Left ventricle myocardium inferior (tissue), 1 donor: ENCODE measurements around the gene GTPBP2. TPM values are rescaled to one million over a fixed set of nuclear protein-coding genes. Genes with fewer than 3 reads are reported as not detected.

Experiments used
- DNase-seq: peaks from one replicate; pipeline ENCODE4 v3.0.0-alpha.2; 2020
- H3K27ac ChIP-seq: fragments of 200-600 bp; replicated peaks from 2 replicates; pipeline ENCODE4 v1.8.0; 2021
- H3K27me3 ChIP-seq: fragments of 200-600 bp; 2 replicates; pipeline ENCODE4 v1.8.0; 2021; ENCODE audit warnings: low read depth
- H3K36me3 ChIP-seq: fragments of 200-600 bp; 2 replicates; pipeline ENCODE4 v1.8.0; 2021
- H3K4me1 ChIP-seq: fragments of 200-600 bp; 2 replicates; pipeline ENCODE4 v1.8.0; 2021
- H3K4me3 ChIP-seq: fragments of 200-600 bp; 2 replicates; pipeline ENCODE4 v1.8.0; 2021; ENCODE audit warnings: mild to moderate bottlenecking, moderate library complexity
- H3K9me3 ChIP-seq: fragments of 200-600 bp; replicated peaks from 2 replicates; pipeline ENCODE4 v1.8.0; 2021
- intact Hi-C: fragments of 100-400 bp; cut with micrococcal nuclease; formaldehyde crosslinking; loops from one replicate; pipeline ENCODE4 v1.11.0; 2022
- total RNA-seq: library from RNA; stranded (reverse); fragmentation: NEBNext Ultra II Directional; extraction: Animal tissue kit (Norgen Biotek cat#: 25700); gene quantifications from one replicate; pipeline ENCODE4 v1.2.1, GENCODE V29; 2021
- TF ChIP-seq, protein P1 (sequence below): fragments of 200-600 bp; IDR thresholded peaks from 2 replicates; pipeline ENCODE4 v1.8.0; 2021; ENCODE audit warnings: antibody characterized with exemption, mild to moderate bottlenecking, borderline replicate concordance
- donor health status: DM: no; HTN: yes; CAD: no; lungs with severe emphysema.

Gene GTPBP2
- total RNA-seq, 1 donor from 2014 or later, result 27.1 TPM

DNA sequence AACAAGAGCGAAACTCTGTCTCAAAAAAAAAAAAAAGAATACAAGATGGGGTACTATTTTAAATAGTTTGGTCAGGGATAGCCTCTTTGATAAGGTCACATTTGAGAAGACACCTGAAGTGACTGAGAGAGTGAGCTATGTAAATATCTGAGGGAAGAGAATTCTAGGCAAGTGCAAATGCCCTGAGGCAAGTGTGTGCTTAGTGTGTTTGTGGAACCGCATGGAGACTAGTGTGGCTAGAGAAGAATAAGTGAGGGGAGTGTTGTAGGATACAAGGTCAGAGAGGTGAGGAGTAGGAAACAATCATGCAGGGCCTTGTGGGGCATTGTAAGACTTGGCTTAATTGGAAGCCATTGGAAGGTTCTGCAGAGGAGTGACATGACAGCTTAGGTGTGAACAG is 19.2 kb upstream of the GTPBP2 start:
- Histone ChIP-seq H3K36me3 (no peaks in the 10 kb centered on the region), H3K9me3 (no peaks in the 10 kb centered on the region), H3K4me1 (peaks cover 14% of the 10 kb centered on the region), H3K4me3 (no peak overlapping the region), H3K27me3 (no peaks in the 10 kb centered on the region), H3K27ac (no peak overlapping the region)
- TF ChIP-seq, protein P1, sequence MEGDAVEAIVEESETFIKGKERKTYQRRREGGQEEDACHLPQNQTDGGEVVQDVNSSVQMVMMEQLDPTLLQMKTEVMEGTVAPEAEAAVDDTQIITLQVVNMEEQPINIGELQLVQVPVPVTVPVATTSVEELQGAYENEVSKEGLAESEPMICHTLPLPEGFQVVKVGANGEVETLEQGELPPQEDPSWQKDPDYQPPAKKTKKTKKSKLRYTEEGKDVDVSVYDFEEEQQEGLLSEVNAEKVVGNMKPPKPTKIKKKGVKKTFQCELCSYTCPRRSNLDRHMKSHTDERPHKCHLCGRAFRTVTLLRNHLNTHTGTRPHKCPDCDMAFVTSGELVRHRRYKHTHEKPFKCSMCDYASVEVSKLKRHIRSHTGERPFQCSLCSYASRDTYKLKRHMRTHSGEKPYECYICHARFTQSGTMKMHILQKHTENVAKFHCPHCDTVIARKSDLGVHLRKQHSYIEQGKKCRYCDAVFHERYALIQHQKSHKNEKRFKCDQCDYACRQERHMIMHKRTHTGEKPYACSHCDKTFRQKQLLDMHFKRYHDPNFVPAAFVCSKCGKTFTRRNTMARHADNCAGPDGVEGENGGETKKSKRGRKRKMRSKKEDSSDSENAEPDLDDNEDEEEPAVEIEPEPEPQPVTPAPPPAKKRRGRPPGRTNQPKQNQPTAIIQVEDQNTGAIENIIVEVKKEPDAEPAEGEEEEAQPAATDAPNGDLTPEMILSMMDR, result no peak
- no peak for DNase-seq
- intact Hi-C loops, result no loop called here

DNA sequence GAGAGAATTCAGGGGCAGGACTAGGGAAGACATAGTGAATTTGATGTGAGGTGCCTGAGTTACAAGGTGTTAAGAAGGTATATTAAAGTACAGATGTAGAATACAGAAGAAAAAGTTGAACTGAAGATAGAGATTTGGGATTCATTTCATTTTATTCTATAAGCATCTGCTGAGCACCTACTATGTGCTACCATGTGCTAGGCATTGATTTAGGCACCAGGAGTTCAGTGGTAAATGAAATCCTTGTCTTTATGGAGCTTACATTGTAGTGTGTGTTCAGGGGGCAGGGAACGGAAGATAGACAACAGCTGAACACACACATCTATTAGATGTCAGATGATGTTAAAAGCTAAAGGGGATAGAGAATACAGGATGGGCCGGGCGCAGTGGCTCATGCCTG is 18.5 kb upstream of the GTPBP2 start:
- TF ChIP-seq, protein P1, result no peak

DNA sequence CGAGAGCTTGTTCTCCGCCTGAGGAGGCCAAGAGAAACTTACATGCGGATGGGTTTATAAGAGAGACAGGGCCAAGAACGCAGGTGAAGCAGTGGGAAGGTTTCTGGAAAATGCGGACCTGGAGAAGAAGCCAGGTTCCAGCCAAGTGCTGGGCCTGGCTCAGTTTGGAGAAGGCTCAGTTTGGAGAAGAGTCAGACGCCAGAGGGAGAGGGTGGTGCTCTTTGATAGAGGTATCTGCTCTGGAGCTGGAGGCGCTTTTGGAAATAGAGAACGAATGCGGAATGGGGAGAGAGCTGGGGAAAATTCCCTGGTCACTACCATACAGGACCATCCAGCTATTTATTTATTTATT is 16.5 kb upstream of the GTPBP2 start:
- intact Hi-C loops, result no loop called here
- peak overlapping the region; percentile 67 for H3K4me3 ChIP-seq
- H3K36me3 ChIP-seq, result peaks cover 20% of the 10 kb centered on the region
- H3K27me3 ChIP-seq, result no peaks in the 10 kb centered on the region
- H3K9me3 ChIP-seq, result no peaks in the 10 kb centered on the region
- no peak for DNase-seq
- H3K27ac ChIP-seq, result peak overlapping the region; percentile 65
- TF ChIP-seq, protein P1, result no peak
- H3K4me1 ChIP-seq, result peaks cover 24% of the 10 kb centered on the region

More for the DNA sequence above, 18.5 kb upstream of the GTPBP2 start:
- Histone ChIP-seq H3K4me1 (peaks cover 14% of the 10 kb centered on the region), H3K27ac (no peak overlapping the region), H3K4me3 (no peak overlapping the region), H3K36me3 (no peaks in the 10 kb centered on the region), H3K27me3 (no peaks in the 10 kb centered on the region), H3K9me3 (no peaks in the 10 kb centered on the region)
- no peak for DNase-seq
- intact Hi-C loops, result no loop called here

DNA sequence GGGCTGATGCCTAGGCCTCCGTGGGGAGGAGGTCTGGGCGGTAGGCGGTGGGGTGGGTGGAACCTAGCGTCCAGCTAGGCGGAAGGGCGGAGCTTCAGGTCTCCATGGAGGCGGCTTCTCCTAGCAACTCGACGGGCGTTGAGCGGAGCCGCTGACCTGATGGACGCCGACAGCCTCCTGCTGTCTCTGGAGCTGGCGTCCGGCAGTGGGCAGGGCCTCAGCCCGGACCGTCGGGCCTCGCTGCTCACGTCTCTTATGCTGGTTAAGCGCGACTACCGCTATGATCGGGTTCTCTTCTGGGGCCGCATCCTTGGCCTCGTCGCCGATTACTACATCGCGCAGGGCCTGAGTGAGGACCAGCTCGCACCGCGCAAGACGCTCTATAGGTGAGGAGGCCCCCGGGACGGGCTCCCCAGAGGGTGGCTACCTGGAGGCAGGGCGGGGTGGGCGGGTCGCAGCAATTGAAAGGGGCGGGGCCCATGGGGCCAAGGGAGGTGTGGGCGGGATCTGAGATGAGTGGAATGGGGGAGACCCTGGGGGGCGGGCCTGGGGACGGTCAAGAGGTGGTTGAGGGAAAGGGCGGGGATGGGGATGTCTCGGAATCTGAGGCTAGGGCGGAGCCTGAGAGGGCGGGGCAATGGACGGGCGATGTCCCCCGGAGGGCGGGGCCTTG is 16.0 kb upstream of the GTPBP2 start, which contains the start of gene RSPH9:
RSPH9 (plus strand) TSS at position 97 of the 673 bp plus-strand sequence; CDS start at position 160, 63 bp downstream.
- TF ChIP-seq, protein P1, result no peak
- intact Hi-C loops, result no loop called here
- peak within 1 kb of the TSS; percentile 67 for H3K4me3 ChIP-seq
- no peaks in the 10 kb centered on the region for H3K27me3 ChIP-seq
- H3K9me3 ChIP-seq, result no peaks in the 10 kb centered on the region
- peak within 1 kb of the TSS; percentile 65 for H3K27ac ChIP-seq
- H3K4me1 ChIP-seq, result peaks cover 28% of the 10 kb centered on the region
- peak; percentile 75 for DNase-seq
- H3K36me3 ChIP-seq, result peaks cover 25% of the 10 kb centered on the region

DNA sequence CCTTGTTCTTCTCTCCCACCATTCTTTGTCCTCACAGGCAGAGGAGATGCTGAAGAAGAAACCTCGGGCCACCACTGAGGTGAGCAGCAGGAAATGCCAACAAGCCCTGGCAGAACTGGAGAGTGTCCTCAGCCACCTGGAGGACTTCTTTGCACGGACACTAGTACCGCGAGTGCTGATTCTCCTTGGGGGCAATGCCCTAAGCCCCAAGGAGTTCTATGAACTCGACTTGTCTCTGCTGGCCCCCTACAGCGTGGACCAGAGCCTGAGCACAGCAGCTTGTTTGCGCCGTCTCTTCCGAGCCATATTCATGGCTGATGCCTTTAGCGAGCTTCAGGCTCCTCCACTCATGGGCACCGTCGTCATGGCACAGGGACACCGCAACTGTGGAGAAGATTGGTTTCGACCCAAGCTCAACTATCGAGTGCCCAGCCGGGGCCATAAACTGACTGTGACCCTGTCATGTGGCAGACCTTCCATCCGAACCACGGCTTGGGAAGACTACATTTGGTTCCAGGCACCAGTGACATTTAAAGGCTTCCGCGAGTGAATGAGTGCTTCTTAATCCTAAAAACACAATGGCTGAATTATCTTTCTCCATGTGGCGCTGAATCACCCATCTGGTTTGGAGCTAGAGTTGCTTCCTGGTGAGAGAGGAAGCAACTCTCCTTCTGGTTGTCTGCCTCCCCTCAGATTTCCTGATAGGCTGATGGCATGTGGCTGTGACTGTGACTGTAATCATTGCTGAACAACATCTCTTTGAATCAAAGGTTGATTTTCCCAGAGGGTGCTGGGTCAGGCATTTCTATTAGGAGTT is 11.1 kb upstream of the GTPBP2 start:
- intact Hi-C loops, result no loop called here
- peaks cover 67% of the 10 kb centered on the region for H3K4me1 ChIP-seq
- no peak overlapping the region for H3K4me3 ChIP-seq
- TF ChIP-seq, protein P1, result no peak
- no peak for DNase-seq
- H3K27me3 ChIP-seq, result no peaks in the 10 kb centered on the region
- peaks cover 57% of the 10 kb centered on the region for H3K36me3 ChIP-seq
- H3K9me3 ChIP-seq, result no peaks in the 10 kb centered on the region
- H3K27ac ChIP-seq, result no peak overlapping the region
